HG02759 (cell line): ENCODE measurements around the gene IGFBP1.

Experiments
- ATAC-seq: cut with Tn5 transposase; IDR thresholded peaks from one replicate; pipeline ENCODE4 v1.9.1; 2021; ENCODE audit warnings: mild to moderate bottlenecking, moderate library complexity; ENCODE audit not compliant: unreplicated experiment

Gene IGFBP1

GRCh38 chr7:45898222-45898621 is 9.9 kb downstream of the IGFBP1 start:
- no peak for ATAC-seq

GRCh38 chr7:45901566-45901965 is 13.3 kb downstream of the IGFBP1 start:
- no peak for ATAC-seq

- ATAC-seq = no peak
These were observed 14.5 kb downstream of the IGFBP1 start for GRCh38 chr7:45902820-45903219.

GRCh38 chr7:45909561-45909960 is 21.3 kb downstream of the IGFBP1 start:
- ATAC-seq = no peak

GRCh38 chr7:45910855-45911254 is 22.6 kb downstream of the IGFBP1 start:
- ATAC-seq = no peak

GRCh38 chr7:45911311-45911710 is 23.0 kb downstream of the IGFBP1 start:
- no peak for ATAC-seq

- no peak for ATAC-seq
These were observed 24.7 kb downstream of the IGFBP1 start for GRCh38 chr7:45912972-45913371.

- ATAC-seq = no peak
These were observed 26.6 kb downstream of the IGFBP1 start for GRCh38 chr7:45914911-45915310.

- ATAC-seq = no peak
These were observed 27.3 kb downstream of the IGFBP1 start for GRCh38 chr7:45915606-45916005.

GRCh38 chr7:45917064-45917463 is 28.8 kb downstream of the IGFBP1 start:
- ATAC-seq = no peak

GRCh38 chr7:45917658-45918057 is 29.4 kb downstream of the IGFBP1 start:
- peak; percentile 74 for ATAC-seq

GRCh38 chr7:45918556-45918955 is 30.3 kb downstream of the IGFBP1 start:
- no peak for ATAC-seq

- no peak for ATAC-seq
These were observed 31.0 kb downstream of the IGFBP1 start for GRCh38 chr7:45919231-45919784.

GRCh38 chr7:45919993-45920459 is 31.7 kb downstream of the IGFBP1 start:
- ATAC-seq = no peak

GRCh38 chr7:45920502-45921380 is 32.5 kb downstream of the IGFBP1 start, which contains the start of gene IGFBP3:
IGFBP3 (minus strand) TSS chr7:45921272; CDS start chr7:45921140, 132 bp downstream.
- ATAC-seq = no peak

GRCh38 chr7:45921381-45921698 is 33.1 kb downstream of the IGFBP1 start:
- ATAC-seq = no peak

GRCh38 chr7:45921699-45922519 is 33.6 kb downstream of the IGFBP1 start:
- ATAC-seq = no peak

GRCh38 chr7:45922810-45923209 is 34.5 kb downstream of the IGFBP1 start:
- no peak for ATAC-seq

GRCh38 chr7:45923290-45923689 is 35.0 kb downstream of the IGFBP1 start:
- ATAC-seq = peak; percentile 40

- no peak for ATAC-seq
These were observed 35.5 kb downstream of the IGFBP1 start for GRCh38 chr7:45923818-45924217.

- ATAC-seq = no peak
These were observed 36.0 kb downstream of the IGFBP1 start for GRCh38 chr7:45924283-45924682.

GRCh38 chr7:45927721-45928120 is 39.4 kb downstream of the IGFBP1 start:
- ATAC-seq = no peak
